Measurements from ENCODE around the gene CCDC177.
A peak's percentile ranks its signal among the peaks of the same experiment; 100 is the strongest.

The CCDC177 gene

DNA sequence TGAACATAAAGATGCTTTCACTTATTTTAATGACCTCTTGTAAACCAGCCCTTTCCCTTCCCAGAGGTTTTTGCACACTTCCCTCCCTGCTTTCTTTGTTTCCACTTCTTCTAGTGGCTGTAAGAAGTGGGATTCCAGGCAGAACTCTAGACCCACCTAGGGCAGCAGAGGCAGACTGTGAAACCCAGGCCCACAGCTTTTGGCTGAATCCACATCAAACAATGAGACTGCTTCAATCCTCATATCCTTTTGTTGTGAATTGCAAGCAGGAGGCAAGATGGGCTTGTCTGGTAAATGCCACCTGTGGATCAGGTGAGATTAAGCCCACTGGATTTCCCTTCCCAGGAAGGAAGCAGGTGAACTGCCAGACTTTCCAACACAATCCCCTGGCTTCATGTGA, 12.8 kb downstream of the CCDC177 start:
- no peak for DNase-seq (ENCODE audit: low spot score)

DNA sequence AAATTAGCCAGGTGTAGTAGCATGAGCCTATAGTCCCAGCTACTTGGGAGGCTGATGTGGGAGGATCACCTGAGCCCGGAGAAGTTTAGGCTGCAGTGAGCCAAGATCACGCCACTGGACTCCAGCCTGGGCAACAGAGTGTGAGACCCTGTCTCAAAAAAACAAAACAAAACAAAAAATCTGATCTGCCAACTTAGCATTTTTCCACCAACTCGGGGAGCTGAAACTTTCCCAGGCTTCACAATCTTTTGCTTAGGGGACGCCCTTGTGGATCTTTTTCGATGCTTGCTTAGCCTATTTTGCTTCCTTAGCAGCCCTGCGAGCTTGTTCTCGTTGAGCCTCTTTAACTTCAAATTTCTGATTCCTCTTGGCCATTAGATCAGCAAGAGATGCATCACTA, 13.8 kb downstream of the CCDC177 start:
- DNase-seq (ENCODE audit: low spot score) = no peak

DNA sequence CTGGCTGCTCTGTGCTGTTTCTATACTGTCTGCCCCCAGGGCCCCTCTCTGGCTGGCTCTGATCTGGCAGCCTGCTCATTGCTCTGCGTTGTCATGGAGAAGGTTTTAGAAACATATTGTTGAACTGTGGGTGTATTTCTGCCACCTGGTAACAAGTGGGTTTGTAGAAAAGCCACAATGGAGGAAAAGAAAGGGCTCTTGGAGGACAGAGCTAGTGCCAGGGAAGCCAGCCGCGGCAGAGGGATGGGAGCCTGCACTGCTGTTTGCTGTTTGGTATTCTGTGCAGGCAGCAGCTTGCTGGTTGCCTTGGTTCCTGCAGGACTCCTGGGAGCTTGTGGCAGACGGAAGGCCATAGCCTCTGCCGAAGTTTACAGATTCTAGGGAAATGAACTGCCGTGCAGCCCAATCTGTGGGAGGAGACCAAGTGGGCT, 15.1 kb downstream of the CCDC177 start:
- DNase-seq (ENCODE audit: low spot score) = no peak

DNA sequence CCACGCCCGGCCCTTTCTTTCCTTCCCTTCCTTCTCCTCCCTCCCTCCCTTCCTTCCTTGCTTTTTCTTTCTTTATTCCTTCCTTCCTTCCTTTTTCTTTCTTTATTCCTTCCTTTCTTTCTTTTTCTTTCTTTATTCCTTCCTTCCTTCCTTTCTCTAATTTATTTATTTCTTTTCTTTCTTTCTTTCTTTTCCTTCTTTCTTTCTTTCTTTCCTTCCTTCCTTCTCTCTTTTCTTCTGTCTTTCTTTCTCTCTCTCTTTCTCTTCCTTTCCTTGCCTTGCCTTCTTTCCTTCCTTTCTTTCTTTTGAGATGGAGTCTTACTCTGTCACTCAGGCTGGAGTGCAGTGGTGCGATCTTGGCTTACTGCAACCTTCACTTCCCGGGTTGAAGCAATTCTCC, 15.9 kb downstream of the CCDC177 start:
- no peak for DNase-seq (ENCODE audit: low spot score)

DNA sequence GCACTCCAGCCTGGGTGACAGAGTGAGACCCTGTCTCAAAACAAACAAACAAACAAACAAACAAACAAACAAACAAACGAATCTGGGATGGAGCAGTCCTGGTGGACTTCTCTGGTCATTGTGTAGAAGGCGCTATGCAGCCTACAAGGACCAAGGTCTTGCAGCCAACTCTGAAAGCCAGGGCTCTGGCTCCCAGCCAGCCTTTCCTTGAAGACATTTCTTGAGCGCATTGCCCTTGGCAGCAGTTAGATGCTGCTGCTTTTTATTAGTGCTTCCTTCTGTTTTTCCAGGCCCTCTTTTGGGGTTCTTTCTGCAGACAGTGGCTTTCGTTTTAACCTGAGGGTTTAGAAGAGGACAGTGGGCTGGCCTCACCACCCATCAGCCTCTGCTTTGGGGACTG, 20.2 kb downstream of the CCDC177 start:
- no peak for DNase-seq (ENCODE audit: low spot score)

DNA sequence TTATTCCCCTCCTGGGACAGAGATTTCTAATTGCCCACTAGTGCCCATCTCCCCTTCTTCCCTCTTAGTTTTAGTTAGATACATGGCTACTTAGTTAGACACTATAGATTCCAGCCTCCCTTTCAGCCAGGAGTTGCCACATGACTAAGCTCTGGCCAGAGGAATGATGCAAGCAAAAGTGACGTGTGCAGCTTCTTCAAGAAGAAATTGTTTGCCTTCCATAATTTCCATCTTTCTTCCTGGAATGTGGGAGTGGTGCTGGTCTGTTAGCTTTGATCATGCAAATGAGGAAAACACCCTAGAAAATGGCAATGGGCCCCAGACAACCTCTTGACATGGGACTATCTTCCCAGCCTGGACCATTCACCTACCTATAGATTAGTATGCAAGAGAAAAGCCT, 21.4 kb downstream of the CCDC177 start:
- DNase-seq (ENCODE audit: low spot score) = no peak

DNA sequence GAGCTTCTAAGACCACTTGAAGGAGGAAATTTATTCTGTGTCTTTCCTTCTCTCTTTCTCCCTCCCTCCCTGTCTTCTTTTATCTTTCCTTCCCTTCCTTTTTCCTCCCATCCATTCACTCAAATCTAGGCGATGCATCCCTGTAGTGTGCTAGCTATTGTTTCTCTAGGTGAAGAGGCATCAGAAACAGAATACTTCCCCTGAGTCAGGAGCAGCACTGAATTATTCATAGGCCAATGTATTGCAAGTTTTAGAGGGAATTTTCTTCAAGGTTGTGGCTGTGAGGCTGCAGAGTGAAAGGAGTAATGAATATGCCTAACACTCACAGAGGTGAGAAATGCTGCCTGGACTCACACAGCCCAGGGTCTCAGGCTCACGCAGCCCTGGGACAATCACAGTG, 23.2 kb downstream of the CCDC177 start:
- no peak for DNase-seq (ENCODE audit: low spot score)

DNA sequence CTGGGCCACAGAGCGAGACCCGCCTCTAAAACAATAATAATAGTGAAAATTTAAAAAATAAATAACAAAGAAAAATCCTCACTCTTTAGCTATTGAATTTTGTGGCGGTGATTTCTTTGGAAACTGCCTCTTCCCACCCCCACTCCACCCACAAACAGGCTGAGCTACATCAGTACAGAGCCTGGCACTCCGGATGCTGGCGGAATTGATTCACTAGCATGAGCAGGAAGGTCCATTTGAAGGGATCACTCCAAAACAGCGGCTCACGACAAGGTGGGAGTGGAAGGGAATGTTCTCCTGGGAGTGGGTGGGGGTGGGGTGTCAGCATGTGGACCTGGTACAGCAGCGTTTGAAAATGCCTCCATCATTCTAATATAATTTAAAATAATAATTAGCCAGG, 26.1 kb downstream of the CCDC177 start:
- DNase-seq (ENCODE audit: low spot score) = no peak

DNA sequence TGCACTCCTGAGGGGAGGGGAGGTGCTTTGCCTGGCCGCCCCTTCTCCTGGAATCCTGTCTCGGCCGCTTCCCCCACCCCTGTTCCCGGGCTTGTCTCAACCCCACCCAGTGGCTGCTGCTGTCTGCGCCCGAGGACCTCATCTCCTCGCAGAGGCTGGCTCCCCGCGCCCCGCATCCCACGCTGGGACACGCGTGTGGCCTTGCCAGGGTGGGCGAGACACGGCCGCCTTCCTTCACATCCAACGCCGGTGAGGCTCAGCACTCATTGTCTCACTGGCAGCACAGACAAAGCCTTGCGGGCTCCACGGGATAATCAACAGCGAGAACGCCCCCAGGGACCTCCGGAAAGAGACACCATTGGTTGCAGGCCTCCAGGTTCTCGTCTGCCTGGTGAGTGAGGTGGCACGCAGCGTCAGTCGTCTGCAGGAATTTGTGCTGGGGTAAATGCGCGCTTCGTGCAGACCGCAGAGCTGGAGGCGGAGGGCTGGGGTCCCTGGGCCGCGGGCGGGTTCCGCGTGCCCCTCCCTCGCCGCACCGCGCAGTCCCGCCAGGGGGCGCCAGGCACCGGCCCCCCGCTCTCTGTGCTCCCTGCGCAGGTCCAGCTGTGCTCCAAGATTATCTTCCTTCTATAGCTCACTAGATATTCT, 26.8 kb downstream of the CCDC177 start:
- peak; percentile 93 for DNase-seq (ENCODE audit: low spot score)

DNA sequence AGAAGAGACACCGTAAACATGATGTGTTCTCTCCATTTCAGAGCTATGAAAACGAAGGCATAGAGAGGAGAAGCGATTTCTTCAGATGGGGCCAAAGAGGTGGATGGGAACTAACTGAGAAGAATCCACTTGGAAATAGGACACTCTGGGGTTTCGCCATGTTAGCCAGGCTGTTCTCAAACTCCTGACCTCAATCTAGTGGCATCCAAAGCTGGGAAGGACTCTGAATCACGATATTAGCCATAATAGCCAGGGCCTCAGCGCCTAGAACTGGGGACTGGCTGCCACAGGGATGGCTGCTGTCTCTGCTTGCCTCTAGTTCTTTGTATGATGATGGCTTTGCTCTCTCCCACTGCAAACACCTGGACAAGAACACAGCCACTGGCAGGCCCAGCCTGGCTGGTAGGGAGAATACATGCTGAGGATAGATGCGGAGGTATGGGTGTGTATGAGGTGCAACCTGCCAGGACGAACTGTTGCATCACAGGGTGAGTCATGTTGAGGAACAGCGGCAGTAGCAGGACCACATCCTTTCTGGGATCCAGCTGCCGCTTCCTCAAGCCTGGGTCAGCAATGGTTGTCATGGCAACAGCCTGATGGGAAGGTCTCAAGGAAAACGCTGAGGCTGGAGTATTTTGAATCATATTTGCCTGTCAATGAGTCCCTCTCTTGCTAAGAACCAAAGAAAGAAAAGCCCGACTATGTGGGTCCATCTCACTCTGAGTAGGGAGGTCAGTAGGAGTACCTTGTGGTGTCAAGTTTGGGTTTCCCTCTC, 31.1 kb downstream of the CCDC177 start:
- DNase-seq (ENCODE audit: low spot score) = peak; percentile 39

DNA sequence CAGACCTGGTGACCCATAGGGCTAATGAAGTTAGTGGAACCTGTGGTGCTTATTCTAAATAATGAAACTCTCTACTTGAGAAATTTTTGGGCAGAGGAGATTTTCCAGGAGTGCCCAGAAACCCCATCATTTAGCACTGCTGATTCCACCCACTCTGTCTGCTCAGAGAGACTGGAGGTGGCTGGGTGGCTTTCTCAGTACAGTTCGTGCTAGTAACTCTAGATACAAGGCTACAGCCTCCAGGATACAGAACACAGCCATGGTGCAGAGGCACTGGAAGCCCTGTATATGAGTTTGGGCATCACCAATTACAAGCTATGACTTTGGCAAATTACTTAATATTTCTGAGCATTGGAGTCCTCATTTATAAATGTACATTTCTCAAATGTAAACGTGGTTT, 32.4 kb downstream of the CCDC177 start:
- DNase-seq (ENCODE audit: low spot score) = no peak

DNA sequence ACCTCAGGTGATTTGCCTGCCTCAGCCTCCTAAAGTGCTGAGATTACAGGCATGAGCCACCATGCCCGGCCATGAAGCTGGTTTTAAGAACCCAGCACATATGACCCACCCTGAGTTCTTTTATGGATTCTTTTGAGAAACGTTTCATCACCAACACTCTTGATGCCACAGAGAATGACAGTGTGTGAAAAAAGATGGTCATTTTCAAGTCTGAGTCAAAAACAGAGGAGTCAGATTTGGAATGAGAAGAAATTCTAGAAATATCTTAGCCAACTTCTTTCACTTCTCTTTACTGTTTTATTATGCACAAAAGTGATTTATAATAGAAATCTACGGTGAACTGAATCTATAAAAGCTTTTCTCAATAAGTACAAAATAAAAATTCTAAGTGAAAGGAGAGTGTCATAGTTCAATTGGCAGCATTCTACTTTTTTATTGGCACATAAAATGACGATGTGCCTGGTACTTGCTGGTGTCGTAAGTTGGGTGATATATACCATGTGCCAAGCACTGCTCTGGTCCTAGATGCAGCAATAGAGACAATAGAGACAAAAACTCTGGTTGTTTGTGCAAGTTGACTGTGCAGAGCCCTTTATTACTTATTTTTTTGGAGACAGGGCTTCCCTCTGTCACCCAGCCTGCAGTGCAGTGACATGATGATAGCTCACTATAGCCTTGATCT, 33.9 kb downstream of the CCDC177 start:
- DNase-seq (ENCODE audit: low spot score) = no peak

DNA sequence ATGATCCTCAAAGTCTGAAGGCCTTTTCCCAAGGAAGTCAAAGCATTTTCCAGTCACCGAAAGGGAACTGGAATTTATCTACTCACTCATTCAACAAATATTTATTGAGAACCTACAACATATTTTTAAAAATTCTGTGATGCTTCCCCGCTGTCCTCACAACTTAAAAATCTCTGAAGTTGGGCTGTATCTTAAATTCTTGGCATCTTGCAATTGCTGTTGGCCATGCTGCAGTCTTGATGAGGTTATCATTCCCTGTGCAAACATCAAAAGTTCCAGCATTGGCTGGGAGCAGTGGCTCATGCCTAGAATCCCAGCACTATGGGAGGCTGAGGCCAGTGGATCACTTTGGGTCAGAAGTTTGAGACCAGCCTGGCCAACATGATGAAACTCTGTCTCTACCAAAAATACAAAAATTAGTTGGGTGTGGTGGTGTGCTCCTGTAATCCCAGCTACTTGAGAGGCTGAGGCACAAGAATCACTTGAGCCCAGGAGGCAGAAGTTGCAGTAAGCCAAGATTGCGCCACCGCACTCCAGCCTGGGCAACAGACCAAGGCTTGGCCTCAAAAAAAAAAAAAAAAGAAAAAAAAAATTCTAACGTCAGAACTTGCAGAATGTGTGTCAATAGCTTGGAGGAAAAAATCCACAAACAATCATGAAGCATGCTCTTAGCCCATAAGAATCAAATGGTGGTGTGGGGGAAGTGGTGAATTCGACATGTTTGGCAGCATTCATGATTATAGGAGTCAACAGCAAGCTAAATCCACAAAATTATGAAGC, 34.9 kb downstream of the CCDC177 start:
- DNase-seq (ENCODE audit: low spot score) = no peak

DNA sequence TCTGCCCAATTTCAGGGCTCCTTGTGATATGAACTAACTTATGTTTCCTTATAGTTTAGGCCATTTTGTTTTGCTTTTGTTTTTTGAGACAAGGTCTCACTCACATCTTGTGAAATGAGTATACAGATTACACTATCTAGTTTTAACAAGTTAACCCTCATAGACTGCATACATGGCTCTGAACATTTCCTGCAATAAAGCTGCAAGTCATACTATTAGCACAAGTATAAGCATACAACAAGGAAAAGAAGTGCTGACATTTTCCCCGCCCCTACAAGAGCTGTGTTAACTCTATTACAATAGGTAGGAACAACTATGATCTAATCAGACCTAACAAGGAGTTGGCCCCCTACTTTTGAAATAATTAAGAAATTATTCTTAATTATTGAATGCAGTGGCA, 35.9 kb downstream of the CCDC177 start:
- DNase-seq (ENCODE audit: low spot score) = no peak

DNA sequence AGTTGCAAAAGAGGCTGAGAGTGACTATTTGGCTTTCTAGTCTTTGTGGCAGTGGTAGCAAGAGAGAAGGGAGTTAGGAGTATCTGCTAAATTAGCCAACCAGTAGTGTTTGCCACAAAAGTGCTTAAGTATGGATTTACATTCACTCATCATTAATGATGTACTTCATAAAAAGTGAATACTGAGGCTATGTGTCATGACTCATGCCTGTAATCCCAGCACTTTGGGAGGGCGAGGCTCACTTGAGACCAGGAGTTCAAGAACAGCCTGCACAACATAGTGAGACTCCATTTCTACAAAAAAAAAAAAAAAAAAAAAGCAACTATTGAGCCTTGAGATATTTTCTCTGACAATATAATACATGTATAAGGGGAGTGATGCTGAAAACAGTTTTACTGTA, 36.8 kb downstream of the CCDC177 start:
- no peak for DNase-seq (ENCODE audit: low spot score)

DNA sequence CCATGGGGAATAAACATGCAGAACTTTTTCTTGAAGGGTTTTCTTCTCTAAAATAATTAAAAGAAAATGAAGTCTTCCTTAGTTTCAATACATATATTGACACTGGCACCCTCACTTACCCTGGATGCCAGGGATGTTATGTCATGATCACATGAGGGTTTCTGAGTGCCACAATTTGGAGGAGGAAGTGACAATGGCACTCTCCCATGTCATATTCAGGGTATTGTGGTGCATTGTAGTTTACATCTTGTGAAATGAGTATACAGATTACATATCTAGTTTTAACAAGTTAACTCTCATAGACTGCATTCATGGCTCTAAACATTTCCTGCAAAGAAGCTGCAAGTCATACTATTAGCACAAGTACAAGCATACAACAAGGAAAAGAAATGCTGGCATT, 37.7 kb downstream of the CCDC177 start:
- no peak for DNase-seq (ENCODE audit: low spot score)

DNA sequence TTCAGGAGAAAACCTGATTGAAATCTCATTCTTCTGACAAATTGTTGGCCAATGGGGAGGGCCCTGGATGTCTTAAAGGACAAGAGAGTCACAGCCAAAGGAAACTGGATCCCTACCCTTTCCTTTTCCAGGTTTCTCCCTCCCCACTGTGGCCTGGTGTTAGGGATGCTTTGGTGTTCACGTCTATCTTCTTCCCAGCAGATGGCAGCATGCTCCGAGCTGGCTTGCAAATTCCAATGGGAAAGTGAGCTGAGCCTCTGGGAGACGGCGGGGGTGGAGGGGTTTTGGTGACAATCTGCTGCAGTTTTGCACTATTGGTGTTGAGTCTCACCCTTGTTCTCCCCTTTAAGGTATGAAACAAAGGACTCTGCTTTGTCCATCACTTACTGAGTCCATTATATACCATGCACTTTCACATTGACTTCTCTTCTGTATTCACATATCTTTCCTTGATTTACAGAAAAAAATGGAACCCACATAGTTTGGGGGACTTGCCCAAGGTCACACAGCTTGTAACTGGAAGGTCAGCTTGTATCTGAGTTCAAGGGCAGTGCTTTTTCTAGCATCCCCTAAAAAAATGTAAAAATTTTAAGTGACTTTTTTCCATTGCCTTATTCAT, 39.3 kb downstream of the CCDC177 start:
- peak; percentile 89 for DNase-seq (ENCODE audit: low spot score)

DNA sequence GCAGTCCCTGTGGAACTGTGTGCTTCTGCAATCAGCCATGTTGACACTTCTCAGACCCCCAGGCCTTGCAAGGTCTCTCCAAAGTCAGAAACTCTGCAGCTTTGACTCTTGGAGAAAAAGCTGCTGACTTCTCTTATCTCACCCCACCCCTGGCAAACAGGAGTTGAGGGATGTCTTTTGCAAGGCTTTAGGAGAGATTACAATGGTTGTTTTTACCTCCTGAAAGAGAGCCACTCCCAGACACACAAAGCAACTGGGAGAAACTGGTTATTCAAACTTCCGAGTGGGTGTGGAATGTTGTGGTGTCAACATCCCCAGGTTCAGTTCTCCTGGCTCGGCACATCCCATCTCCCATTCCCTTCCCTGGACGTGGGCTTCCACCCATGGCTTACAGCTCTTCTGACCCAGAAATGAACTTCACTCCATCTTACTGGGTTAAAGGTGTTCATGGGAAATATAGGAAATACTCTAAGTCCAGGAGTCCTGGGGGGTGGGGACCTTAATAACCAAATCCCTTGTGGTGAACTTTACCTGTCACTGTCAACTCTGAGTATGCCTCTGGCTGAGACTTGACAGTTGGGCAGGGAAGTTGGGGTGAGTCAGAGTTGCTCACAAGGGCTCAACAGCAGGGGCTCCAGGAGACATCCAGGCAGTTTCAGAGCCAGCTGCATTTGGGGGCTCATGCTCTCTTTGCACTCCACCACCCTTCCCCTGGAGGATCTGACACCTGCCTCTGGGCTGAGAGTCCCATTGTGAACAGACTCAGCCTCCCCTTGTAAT, 41.9 kb downstream of the CCDC177 start:
- no peak for DNase-seq (ENCODE audit: low spot score)

DNA sequence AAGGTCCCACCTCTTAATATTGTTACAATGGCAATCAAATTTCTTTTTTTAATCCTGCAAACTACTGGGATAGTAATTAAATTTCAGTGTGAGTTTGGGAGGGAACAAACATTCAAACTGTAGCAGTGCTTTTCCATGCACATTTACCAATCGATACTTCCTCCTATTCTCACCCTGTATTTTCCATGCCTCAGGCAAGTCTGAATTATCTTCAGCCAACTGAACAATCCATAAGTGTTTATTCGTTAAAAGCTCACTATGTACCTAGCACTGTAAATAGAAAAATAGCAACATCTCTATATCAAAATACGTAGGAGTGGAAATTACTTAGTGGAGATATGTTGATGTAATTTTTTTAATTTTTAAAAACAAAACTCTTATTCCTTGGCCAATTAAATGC, 43.5 kb downstream of the CCDC177 start:
- DNase-seq (ENCODE audit: low spot score) = no peak

DNA sequence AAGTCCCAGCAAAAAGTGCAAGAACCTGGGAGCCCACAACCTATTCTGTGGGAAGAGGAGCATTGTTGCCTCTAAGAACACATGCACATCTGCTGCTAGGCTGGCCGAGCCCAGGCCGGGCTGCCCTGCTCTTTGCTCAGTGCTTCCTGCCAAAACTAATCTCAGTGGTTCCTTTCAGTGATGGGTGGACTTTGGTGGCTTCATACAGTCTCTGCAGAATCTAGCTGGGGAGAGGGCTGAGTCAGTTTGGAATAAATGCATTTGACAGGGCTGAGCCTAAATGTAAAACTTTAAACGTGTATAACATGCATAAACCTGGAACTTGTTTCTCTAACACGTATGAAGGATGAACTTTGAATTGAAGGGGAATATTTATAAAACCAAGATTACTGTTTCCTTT, 44.6 kb downstream of the CCDC177 start:
- DNase-seq (ENCODE audit: low spot score) = no peak

DNA sequence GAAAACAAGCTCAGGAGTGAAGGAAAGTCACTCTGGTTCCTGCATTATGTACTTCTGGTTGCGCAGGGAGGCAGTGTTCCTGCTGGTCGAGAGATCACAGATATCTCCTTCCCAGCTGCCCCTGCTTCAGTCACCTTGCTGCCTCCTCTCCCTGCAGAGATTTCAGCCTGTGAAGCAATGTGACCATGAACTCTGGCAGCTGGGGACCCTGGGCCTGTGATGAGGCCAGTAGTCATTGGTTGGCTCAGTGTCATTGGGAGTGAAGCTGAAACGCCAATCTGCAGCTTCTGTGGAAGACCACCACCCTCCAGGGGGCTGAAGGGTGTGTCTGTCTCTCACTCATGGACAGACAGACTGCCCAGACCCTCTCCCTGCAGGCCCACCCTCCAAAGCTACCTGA, 45.1 kb downstream of the CCDC177 start:
- DNase-seq (ENCODE audit: low spot score) = peak; percentile 1
